Epithelial cell of esophagus (primary cell): ENCODE data around the gene IL17RC.

Source experiments
- DNase-seq: peaks from one replicate; pipeline ENCODE4 v3.0.0; 2010; ENCODE audit warnings: low read depth
- H3K4me3 ChIP-seq: 2 replicates; pipeline ENCODE4 v1.5.1; 2011; ENCODE audit warnings: mild to moderate bottlenecking, low read length, control low read depth
- TF ChIP-seq, protein P1 (sequence below): IDR thresholded peaks from 2 replicates; pipeline ENCODE4 v1.5.1; 2011; ENCODE audit warnings: low read depth, mild to moderate bottlenecking, low read length, control low read depth, inconsistent platforms; ENCODE audit not compliant: insufficient read depth; ENCODE audit errors: missing control alignments

IL17RC gene

DNA sequence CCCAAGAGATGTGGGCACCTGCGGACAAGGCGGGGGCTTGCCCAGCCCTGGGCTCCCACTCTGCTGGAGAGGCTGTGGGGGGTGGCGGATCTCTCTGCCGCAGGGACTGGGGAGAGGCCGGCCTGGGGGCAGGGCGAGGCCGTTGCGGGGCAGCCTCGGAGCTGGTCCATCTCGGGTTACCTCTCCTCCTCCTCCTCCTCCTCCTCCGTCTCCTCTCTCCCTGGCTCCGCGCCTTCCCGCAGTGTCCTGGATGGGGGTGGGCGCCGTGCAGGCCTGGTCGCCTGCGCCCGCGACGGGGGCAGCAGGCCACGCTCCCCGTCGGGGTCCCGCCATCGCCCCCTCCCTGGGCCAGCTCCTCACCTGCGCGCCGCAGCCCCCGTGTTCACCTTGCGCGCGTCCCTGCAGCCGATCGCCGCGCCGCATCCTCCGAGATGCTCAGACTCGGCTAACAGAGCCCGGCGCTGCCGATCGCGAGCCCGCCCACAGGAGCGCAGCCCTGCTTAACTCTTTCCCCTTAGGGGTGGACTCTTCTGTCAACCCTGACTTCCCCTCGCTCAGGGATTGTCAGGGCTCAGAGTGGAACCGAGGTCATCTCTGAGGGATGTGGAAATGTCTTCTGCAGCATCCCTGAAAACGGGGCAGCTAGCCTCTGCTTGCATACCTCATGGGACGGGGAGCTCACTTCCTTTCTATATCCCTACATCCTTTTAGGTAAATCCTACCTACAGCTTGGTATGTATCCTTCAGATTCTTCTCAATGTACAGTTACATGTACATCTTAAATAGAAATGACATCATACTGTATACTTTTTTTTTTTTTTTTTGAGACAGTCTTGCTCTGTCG is 35.3 kb downstream of the IL17RC start, which contains the start of gene PRRT3:
Gene PRRT3 (minus strand): TSS at position 447 of the 844 bp plus-strand sequence. CDS start 2,293 bp downstream, outside the sequence.
- peak; percentile 48 for DNase-seq
- peak within 1 kb of the TSS; percentile 42 for H3K4me3 ChIP-seq
- TF ChIP-seq, protein P1, sequence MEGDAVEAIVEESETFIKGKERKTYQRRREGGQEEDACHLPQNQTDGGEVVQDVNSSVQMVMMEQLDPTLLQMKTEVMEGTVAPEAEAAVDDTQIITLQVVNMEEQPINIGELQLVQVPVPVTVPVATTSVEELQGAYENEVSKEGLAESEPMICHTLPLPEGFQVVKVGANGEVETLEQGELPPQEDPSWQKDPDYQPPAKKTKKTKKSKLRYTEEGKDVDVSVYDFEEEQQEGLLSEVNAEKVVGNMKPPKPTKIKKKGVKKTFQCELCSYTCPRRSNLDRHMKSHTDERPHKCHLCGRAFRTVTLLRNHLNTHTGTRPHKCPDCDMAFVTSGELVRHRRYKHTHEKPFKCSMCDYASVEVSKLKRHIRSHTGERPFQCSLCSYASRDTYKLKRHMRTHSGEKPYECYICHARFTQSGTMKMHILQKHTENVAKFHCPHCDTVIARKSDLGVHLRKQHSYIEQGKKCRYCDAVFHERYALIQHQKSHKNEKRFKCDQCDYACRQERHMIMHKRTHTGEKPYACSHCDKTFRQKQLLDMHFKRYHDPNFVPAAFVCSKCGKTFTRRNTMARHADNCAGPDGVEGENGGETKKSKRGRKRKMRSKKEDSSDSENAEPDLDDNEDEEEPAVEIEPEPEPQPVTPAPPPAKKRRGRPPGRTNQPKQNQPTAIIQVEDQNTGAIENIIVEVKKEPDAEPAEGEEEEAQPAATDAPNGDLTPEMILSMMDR: no peak

DNA sequence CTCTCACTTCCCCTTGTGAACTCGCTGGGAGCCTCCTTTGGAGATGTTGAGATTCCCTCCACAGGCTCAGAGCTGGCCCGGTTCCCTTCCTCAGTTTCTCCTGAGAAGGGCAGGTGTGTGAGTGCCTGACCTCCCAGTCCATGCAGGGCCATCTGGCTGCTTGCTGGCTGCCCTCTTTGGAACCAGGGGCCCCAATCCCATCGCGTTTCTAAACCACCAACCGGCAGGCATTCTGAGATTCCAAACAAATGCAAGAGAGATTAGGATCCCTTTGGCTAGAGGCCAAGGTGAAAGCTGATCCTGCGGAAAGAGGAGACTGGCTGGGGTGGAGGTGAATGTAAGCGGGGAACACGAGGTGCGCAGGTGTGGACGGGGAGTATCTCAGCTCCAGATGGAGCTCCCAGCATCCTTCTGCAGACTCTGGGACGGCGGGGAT is 38.2 kb downstream of the IL17RC start:
- no peak for DNase-seq
- TF ChIP-seq, protein P1: no peak
- H3K4me3 ChIP-seq: no peak overlapping the region

DNA sequence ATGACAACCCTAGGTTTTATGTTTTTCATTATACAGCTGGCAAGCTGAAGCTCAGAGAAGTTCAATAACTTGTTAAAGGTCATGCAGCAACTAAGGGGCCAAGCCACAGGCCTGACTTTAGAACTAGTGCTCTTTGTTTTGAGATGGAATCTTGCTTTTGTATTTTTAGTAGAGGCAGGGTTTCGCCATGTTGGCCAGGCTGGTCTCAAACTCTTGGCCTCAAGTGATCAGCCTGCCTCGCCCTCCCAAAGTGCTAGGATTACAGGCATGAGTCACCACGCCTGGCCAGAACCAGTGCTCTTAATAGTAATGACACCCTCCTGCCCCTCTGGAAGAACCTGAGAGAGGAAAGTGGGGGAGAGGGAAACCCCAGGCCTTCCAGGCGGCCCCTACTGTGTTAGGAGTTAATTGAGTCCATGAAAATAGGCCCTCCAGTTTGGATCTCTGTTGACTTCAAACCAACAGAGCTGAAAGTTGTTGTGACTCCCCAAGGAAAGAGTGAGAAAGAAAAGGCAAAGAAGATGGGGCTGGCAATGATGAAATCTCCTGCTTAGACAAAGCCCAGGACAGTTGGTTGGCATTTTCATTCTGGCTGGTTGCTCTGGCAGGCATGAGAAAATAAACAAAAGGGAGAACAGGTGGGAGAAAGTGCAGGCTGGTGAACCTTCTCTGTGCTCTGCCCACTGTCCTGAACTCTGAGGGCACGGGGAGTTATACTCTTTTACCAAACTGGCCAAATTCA is 38.9 kb downstream of the IL17RC start:
- DNase-seq: no peak
- H3K4me3 ChIP-seq: no peak overlapping the region
- TF ChIP-seq, protein P1: no peak

DNA sequence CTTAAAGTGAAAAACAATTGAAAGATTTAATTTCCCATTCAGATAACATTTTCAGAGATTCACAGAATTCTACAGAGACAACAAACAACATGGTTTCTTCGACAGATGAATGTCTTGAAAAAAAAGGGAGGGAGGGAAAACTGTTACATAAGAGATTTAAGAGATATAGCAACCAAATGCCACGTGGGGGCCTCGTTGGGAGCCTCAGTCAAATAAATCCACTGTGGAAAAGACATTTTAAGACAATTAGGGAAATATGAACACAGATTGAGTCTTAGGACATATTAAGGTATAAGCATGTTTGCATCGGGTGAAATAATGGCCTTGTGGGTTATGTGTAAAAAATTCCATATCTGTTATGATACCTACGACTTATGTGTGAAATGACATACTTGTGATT is 40.3 kb downstream of the IL17RC start:
- DNase-seq: no peak
- no peak overlapping the region for H3K4me3 ChIP-seq
- TF ChIP-seq, protein P1: no peak

DNA sequence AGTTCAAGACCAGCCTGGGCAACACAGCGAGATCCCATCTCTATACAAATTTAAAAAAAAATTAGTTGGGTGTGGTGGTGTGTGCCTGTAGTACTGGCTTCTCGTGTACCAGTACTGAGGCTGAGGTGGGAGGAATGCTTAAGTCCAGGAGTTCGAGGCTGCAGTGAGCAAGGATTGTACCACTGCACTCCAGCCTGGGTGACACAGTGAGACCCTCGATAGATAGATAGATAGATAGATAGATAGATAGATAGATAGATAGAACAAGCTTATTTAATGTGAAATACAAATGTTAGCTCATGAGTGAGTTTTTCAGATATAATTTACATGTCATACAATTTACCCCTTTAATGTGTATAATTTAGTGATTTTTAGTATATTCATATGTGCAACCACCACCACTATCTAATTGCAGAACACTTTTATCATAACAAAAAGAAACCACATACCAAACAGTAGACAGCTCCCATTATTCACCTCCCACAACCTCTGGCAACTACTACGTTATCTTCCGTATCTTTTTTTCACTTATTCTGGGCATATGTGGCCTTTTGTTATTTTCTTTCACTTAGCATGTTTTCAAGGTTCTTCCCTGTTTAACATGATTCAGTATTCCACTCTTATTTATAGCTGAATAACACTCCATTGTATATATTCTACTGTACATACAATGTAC is 48.4 kb downstream of the IL17RC start:
- H3K4me3 ChIP-seq: no peak overlapping the region
- TF ChIP-seq, protein P1: no peak
- no peak for DNase-seq

DNA sequence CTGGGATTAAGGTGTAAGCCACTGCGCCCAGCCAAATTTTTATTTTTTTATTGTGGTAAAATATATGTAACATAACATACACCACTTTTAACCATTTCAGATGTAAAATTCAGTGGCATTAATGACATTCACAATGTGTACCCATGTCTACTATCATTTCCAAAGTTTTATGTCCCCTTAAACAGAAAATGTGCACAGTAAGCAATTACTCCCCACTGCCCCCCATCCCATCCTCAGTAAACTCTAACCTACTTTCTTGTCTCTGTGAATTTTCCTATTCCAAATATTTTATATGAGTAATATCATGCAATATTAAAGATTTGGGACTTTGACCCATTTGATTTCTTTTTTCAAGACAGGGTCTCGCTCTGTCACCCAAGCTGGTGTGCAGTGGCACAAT is 49.9 kb downstream of the IL17RC start:
- TF ChIP-seq, protein P1: no peak
- DNase-seq: no peak
- H3K4me3 ChIP-seq: no peak overlapping the region
